SK-N-SH (cell line): ENCODE data around the gene ORM1. TPM values are rescaled to one million over a fixed set of nuclear protein-coding genes. Genes with fewer than 3 reads are reported as not detected.

Source experiments
- CTCF ChIA-PET: fragments of 300-600, 350-600 bp; formaldehyde crosslinking; extraction: SDS; loops from one replicate; lab custom pipeline; 2021; lab: Yijun Ruan, JAX
- POLR2A ChIA-PET: fragments of 350-600 bp; sonication (Branson Sonifier 250); formaldehyde crosslinking; extraction: SDS; loops from one replicate; lab custom pipeline; 2020; ENCODE audit warnings: antibody characterized with exemption, inconsistent platforms; lab: Yijun Ruan, JAX
- DNase-seq: peaks from one replicate; pipeline ENCODE4 v3.0.0; 2012
- H2AFZ ChIP-seq: fragments of 200-600 bp; sonication (generic); 2 replicates; pipeline ENCODE4 v1.8.1; 2016; ENCODE audit warnings: antibody characterized with exemption, mild to moderate bottlenecking, low read depth
- H3F3A ChIP-seq: fragments of 200-600 bp; sonication (generic); replicated peaks from 2 replicates; pipeline ENCODE3; 2016; ENCODE audit warnings: antibody characterized with exemption, mild to moderate bottlenecking; ENCODE audit not compliant: insufficient read depth
- H3K27ac ChIP-seq, 2 experiments: fragments of 200-500 bp in 1 of 2; fragments of 200-600 bp in 1 of 2; sonication (Bioruptor generic) in 1 of 2; sonication (generic), shearing (Covaris generic) in 1 of 2; 2 replicates each; pipeline versions ENCODE4 v1.5.1 to v1.6.1; 2014 to 2016; ENCODE audit warnings: low read depth in 2 of 2, inconsistent platforms in 1 of 2, low read length in 1 of 2, mild to moderate bottlenecking in 1 of 2, mixed read lengths in 1 of 2
- H3K27me3 ChIP-seq: fragments of 200-600 bp; sonication (generic), shearing (Covaris generic); 2 replicates; pipeline ENCODE4 v1.6.1; 2016; ENCODE audit warnings: mixed run types; ENCODE audit not compliant: insufficient read depth
- H3K36me3 ChIP-seq, 2 experiments: fragments of 200-500 bp in 1 of 2; fragments of 200-600 bp in 1 of 2; sonication (Bioruptor generic) in 1 of 2; sonication (generic) in 1 of 2; replicated peaks in 1 of 2; 2 replicates each; pipeline versions ENCODE3 to v1.5.1; 2014 to 2016; ENCODE audit warnings: low read length in 1 of 2, mild to moderate bottlenecking in 1 of 2; ENCODE audit not compliant: insufficient read depth in 2 of 2, control insufficient read depth in 1 of 2
- H3K4me1 ChIP-seq, 2 experiments: fragments of 200-500 bp in 1 of 2; fragments of 200-600 bp in 1 of 2; sonication (Bioruptor generic) in 1 of 2; sonication (generic), shearing (Covaris generic) in 1 of 2; 2 replicates each; pipeline versions ENCODE4 v1.5.1 to v1.6.1; 2014 to 2016; ENCODE audit warnings: low read depth in 1 of 2, low read length in 1 of 2, mixed run types in 1 of 2; ENCODE audit not compliant: insufficient read depth in 2 of 2, control insufficient read depth in 1 of 2
- H3K4me2 ChIP-seq: fragments of 200-600 bp; sonication (generic), shearing (Covaris generic); 2 replicates; pipeline ENCODE4 v1.6.1; 2017; ENCODE audit warnings: mixed run types
- H3K4me3 ChIP-seq, 2 experiments: fragments of 200-500 bp in 1 of 2; fragments of 200-600 bp in 1 of 2; sonication (Bioruptor generic) in 1 of 2; sonication (generic), shearing (Covaris generic) in 1 of 2; 2 replicates each; pipeline versions ENCODE4 v1.5.1 to v1.8.1; 2014 to 2016; ENCODE audit warnings: low read depth in 2 of 2, inconsistent platforms in 1 of 2, low read length in 1 of 2, mild to moderate bottlenecking in 1 of 2, mixed read lengths in 1 of 2, moderate library complexity in 1 of 2
- H3K79me2 ChIP-seq: fragments of 200-600 bp; sonication (generic); 2 replicates; pipeline ENCODE4 v1.8.1; 2017; ENCODE audit warnings: mild to moderate bottlenecking; ENCODE audit not compliant: insufficient read depth
- H3K9ac ChIP-seq: fragments of 200-600 bp; sonication (generic); 2 replicates; pipeline ENCODE4 v1.6.1; 2017; ENCODE audit warnings: mixed run types
- H3K9me2 ChIP-seq: fragments of 200-600 bp; sonication (generic); 2 replicates; pipeline ENCODE4 v1.6.1; 2017; ENCODE audit warnings: mixed run types
- H3K9me3 ChIP-seq: fragments of 200-600 bp; sonication (generic); 2 replicates; pipeline ENCODE4 v1.6.1; 2017; ENCODE audit warnings: mixed run types, mild to moderate bottlenecking, moderate library complexity
- H4K20me1 ChIP-seq: fragments of 200-600 bp; sonication (generic); 2 replicates; pipeline ENCODE4 v1.6.1; 2017; ENCODE audit warnings: mild to moderate bottlenecking, mixed run types; ENCODE audit not compliant: insufficient read depth
- ELF1 ChIP-seq: IDR thresholded peaks from 2 replicates; pipeline ENCODE4 v1.4.0; 2012
- EP300 ChIP-seq, 2 experiments: IDR thresholded peaks; 2 replicates each; pipeline versions ENCODE4 v1.4.0 to v1.6.1; 2012; ENCODE audit warnings: borderline replicate concordance in 1 of 2, low read depth in 1 of 2, low read length in 1 of 2
- EZH2phosphoT487 ChIP-seq: fragments of 200-600 bp; sonication (generic); IDR thresholded peaks from 2 replicates; pipeline ENCODE4 v1.6.1; 2017; ENCODE audit warnings: low read depth, mixed run types, mild to moderate bottlenecking, antibody characterized with exemption, moderate library complexity, borderline replicate concordance
- FOSL2 ChIP-seq: IDR thresholded peaks from 2 replicates; pipeline ENCODE4 v1.4.0; 2012; ENCODE audit warnings: low read depth, mild to moderate bottlenecking, moderate library complexity, borderline replicate concordance
- FOXM1 ChIP-seq: IDR thresholded peaks from 2 replicates; pipeline ENCODE4 v1.4.0; 2012; ENCODE audit warnings: low read depth, mild to moderate bottlenecking
- GABPA ChIP-seq: IDR thresholded peaks from 2 replicates; pipeline ENCODE4 v1.4.0; 2012; ENCODE audit warnings: low read depth, mild to moderate bottlenecking
- JUND ChIP-seq: IDR thresholded peaks from 2 replicates; pipeline ENCODE4 v1.4.0; 2012
- MAX ChIP-seq: IDR thresholded peaks from 2 replicates; pipeline ENCODE4 v1.4.0; 2012; ENCODE audit warnings: low read depth
- MXI1 ChIP-seq: IDR thresholded peaks from 2 replicates; pipeline ENCODE4 v1.6.1; 2012; ENCODE audit warnings: mild to moderate bottlenecking, low read depth, low read length, improper control_type of control experiment
- NRF1 ChIP-seq: IDR thresholded peaks from 2 replicates; pipeline ENCODE4 v1.6.1; 2012; ENCODE audit warnings: low read depth, mild to moderate bottlenecking, low read length
- PBX3 ChIP-seq: IDR thresholded peaks from 2 replicates; pipeline ENCODE4; 2012
- RAD21 ChIP-seq: IDR thresholded peaks from 2 replicates; pipeline ENCODE4 v1.6.1; 2012; ENCODE audit warnings: mild to moderate bottlenecking, low read length
- RXRA ChIP-seq: IDR thresholded peaks from 2 replicates; pipeline ENCODE4 v1.4.0; 2012; ENCODE audit warnings: low read depth, mild to moderate bottlenecking, borderline replicate concordance
- TAF1 ChIP-seq: IDR thresholded peaks from 2 replicates; pipeline ENCODE4 v1.6.1; 2012; ENCODE audit warnings: low read depth, mild to moderate bottlenecking, low read length, moderate library complexity, borderline replicate concordance
- TCF12 ChIP-seq: IDR thresholded peaks from 2 replicates; pipeline ENCODE4 v1.4.0; 2012
- USF1 ChIP-seq: IDR thresholded peaks from 2 replicates; pipeline ENCODE4 v1.4.0; 2012; ENCODE audit warnings: low read depth, borderline replicate concordance
- USF2 ChIP-seq: fragments of 150-350 bp; IDR thresholded peaks from 2 replicates; pipeline ENCODE4 v1.6.1; 2017; ENCODE audit warnings: antibody characterized with exemption, low read length, low read depth, borderline replicate concordance
- ZBTB33 ChIP-seq: IDR thresholded peaks from 2 replicates; pipeline ENCODE4 v1.4.0; 2012; ENCODE audit warnings: low read depth, borderline replicate concordance
- WGBS: methylation state at CpG from one replicate; pipeline ENCODE4 v1.1.6; 2017; ENCODE audit warnings: low lambda C conversion rate; 5-methylcytosine and 5-hydroxymethylcytosine counted together
- polyA plus RNA-seq, 3 experiments: library from polyadenylated mRNA; depleted of rRNA; stranded (reverse); fragments of >200 nt; gene quantifications; 2 replicates each; pipeline ENCODE4 v1.2.3, GENCODE V29; 2012

The ORM1 gene
- polyA plus RNA-seq, 1 of the 3 experiments (the other 2 are of a cell fraction), result not detected

- TF ChIP-seq PBX3 (no peak), EZH2phosphoT487 (no peak), USF1 (no peak), ZBTB33 (no peak), EP300 (IDR thresholded peaks at IDR 0.05; ENCODE audit: borderline replicate concordance in 1 of 2, low read depth in 1 of 2, low read length in 1 of 2) (no peak), MAX (no peak), TCF12 (no peak), ELF1 (no peak), RXRA (no peak), FOSL2 (no peak)
Measured at GRCh38 chr9:114367772-114368569, 45.1 kb downstream of the ORM1 start (continued).

- TF ChIP-seq RAD21 (no peak), NRF1 (no peak), FOSL2 (no peak), JUND (no peak), EZH2phosphoT487 (no peak), TCF12 (no peak), FOXM1 (no peak), TAF1 (no peak), MXI1 (no peak), ELF1 (no peak), USF2 (no peak), GABPA (no peak)
- TF ChIP-seq, all 33 proteins: peak for 0
- ChIA-PET CTCF (interaction anchor here (0.6 kb wide), 1 partner anchor 31 kb away, joined by 3 read pairs; no protein-coding TSS in a partner anchor), POLR2A (no interaction called here)
- H3K79me2 ChIP-seq, result no peaks in the 10 kb centered on the region
- H3K36me3 ChIP-seq, result no peaks in the 10 kb centered on the region
- no peaks in the 10 kb centered on the region for H3K27me3 ChIP-seq
- H3K4me1 ChIP-seq, result peaks cover 5 to 18% of the 10 kb centered on the region in 2 experiments; a peak in 2 of 4 replicates
- H3K9me3 ChIP-seq, result no peaks in the 10 kb centered on the region
- H2AFZ ChIP-seq, result no peak overlapping the region
- no peak overlapping the region for H3K4me2 ChIP-seq
- no peaks in the 10 kb centered on the region for H3K9me2 ChIP-seq
- no peak for DNase-seq
- 95% methylated on average over 9 of the region's 9 CpGs for WGBS
- H3K9ac ChIP-seq, result no peak overlapping the region
- H3K4me3 ChIP-seq, result no peak overlapping the region
- no peaks in the 10 kb centered on the region for H4K20me1 ChIP-seq
- H3F3A ChIP-seq, result peaks cover 3% of the 10 kb centered on the region
- no peak overlapping the region for H3K27ac ChIP-seq
Measured at GRCh38 chr9:114369216-114370130, 46.6 kb downstream of the ORM1 start.
